GM12878 (cell line): ENCODE data around the gene CD82. TPM values are rescaled to one million over a fixed set of nuclear protein-coding genes. Genes with fewer than 3 reads are reported as not detected.

Source experiments
- ATAC-seq: fragments of 200-7000 bp; cut with Tn5 transposase; 3 replicates; pipeline ENCODE4 v1.9.1; 2020; ENCODE audit warnings: mild to moderate bottlenecking, moderate library complexity
- BruUV-seq: library from RNA; stranded (reverse); fragments of 400-500 nt; replicated peaks from 2 replicates; lab custom pipeline; 2021; lab: Mats Ljungman, UMichigan
- CTCF ChIA-PET: fragments of 300-600 bp; sonication (Branson Sonifier 250); formaldehyde crosslinking; extraction: SDS; loops from one replicate; lab custom pipeline; 2021; ENCODE audit warnings: inconsistent platforms; lab: Yijun Ruan, JAX
- POLR2A ChIA-PET: fragments of 350-600 bp; formaldehyde crosslinking; extraction: SDS; loops from one replicate; lab custom pipeline; 2021; ENCODE audit warnings: inconsistent platforms; lab: Charles Lee
- RAD21 ChIA-PET: fragments of 300-600 bp; sonication (Branson Sonifier 250); formaldehyde crosslinking; loops from one replicate; lab custom pipeline; 2023; ENCODE audit warnings: antibody characterized with exemption; ENCODE audit not compliant: unreplicated experiment; lab: Charles Lee
- SMC1A ChIA-PET: fragments of 300-600 bp; sonication (Branson Sonifier 250); formaldehyde crosslinking; loops from one replicate; lab custom pipeline; 2023; ENCODE audit not compliant: unreplicated experiment, uncharacterized antibody; lab: Charles Lee
- DNase-seq: peaks from one replicate; pipeline ENCODE4 v3.0.0-alpha.2; 2011; ENCODE audit warnings: low read depth, low spot score
- FAIRE-seq: peaks from 3 replicates; lab custom pipeline; 2011; peaks lifted over from hg19 to GRCh38; lab: Jason Lieb, UNC
- H2AFZ ChIP-seq: 2 replicates; pipeline ENCODE4 v1.6.0; 2011; ENCODE audit warnings: low read depth, low read length, control low read depth; ENCODE audit not compliant: control insufficient read depth
- H3K27ac ChIP-seq: 2 replicates; pipeline ENCODE4 v1.5.1; 2011; ENCODE audit warnings: control low read depth; ENCODE audit not compliant: control insufficient read depth, insufficient read depth
- H3K27me3 ChIP-seq, 2 experiments: replicated peaks in 1 of 2; 2 replicates each; pipeline versions ENCODE4 v1.6.0 to v1.6.1; 2011; ENCODE audit warnings: low read length in 1 of 2; ENCODE audit not compliant: control insufficient read depth in 2 of 2, insufficient read depth in 2 of 2
- H3K36me3 ChIP-seq, 2 experiments: 2 replicates each; pipeline ENCODE4 v1.5.1; 2011; ENCODE audit warnings: low read length in 1 of 2; ENCODE audit not compliant: control insufficient read depth in 2 of 2, insufficient read depth in 2 of 2
- H3K4me1 ChIP-seq: 2 replicates; pipeline ENCODE4 v1.6.1; 2011; ENCODE audit warnings: mild to moderate bottlenecking, low read length, moderate library complexity, mixed read lengths; ENCODE audit not compliant: control insufficient read depth, insufficient read depth
- H3K4me2 ChIP-seq: 2 replicates; pipeline ENCODE4 v1.6.0; 2011; ENCODE audit warnings: control low read depth; ENCODE audit not compliant: control insufficient read depth, insufficient read depth
- H3K4me3 ChIP-seq: fragments of 200-600 bp; sonication (generic); 2 replicates; pipeline ENCODE4 v1.5.1; 2016
- H3K79me2 ChIP-seq: 2 replicates; pipeline ENCODE4 v1.6.0; 2011; ENCODE audit warnings: low read length; ENCODE audit not compliant: control insufficient read depth, insufficient read depth
- H3K9ac ChIP-seq: 2 replicates; pipeline ENCODE4 v1.8.0; 2011; ENCODE audit warnings: low read length, control low read depth, mixed read lengths; ENCODE audit not compliant: control insufficient read depth, insufficient read depth
- H3K9me3 ChIP-seq: replicated peaks from 3 replicates; pipeline ENCODE4 v1.5.1; 2011; ENCODE audit warnings: mild to moderate bottlenecking, low read length; ENCODE audit not compliant: control insufficient read depth, insufficient read depth
- H4K20me1 ChIP-seq: 2 replicates; pipeline ENCODE4 v1.6.0; 2011; ENCODE audit not compliant: control insufficient read depth, insufficient read depth
- ASH2L ChIP-seq: fragments of 300-600, 200-600 bp; sonication (generic); IDR thresholded peaks from 2 replicates; pipeline ENCODE4 v1.6.1; 2017; ENCODE audit warnings: low read depth, mild to moderate bottlenecking, borderline replicate concordance
- BCL11A ChIP-seq: IDR thresholded peaks from 2 replicates; pipeline ENCODE4 v1.6.1; 2011; ENCODE audit warnings: low read depth, low read length
- CHD2 ChIP-seq: IDR thresholded peaks from 2 replicates; pipeline ENCODE4 v1.6.1; 2011; ENCODE audit warnings: low read depth, low read length, improper control_type of control experiment, borderline replicate concordance
- CREB1 ChIP-seq: IDR thresholded peaks from 2 replicates; pipeline ENCODE4 v1.6.1; 2012; ENCODE audit warnings: low read depth, mild to moderate bottlenecking, inconsistent platforms
- ESRRA ChIP-seq: IDR thresholded peaks from 2 replicates; pipeline ENCODE4 v1.6.1; 2012; ENCODE audit warnings: mild to moderate bottlenecking, low read length, improper control_type of control experiment
- HSF1 ChIP-seq: fragments of 150-350 bp; IDR thresholded peaks from 2 replicates; pipeline ENCODE4 v1.6.1; 2014; ENCODE audit warnings: mild to moderate bottlenecking, low read depth, low read length
- IKZF1 ChIP-seq: fragments of 450-650 bp; conservative IDR thresholded peaks from 2 replicates; pipeline ENCODE4 v1.6.1; 2017; ENCODE audit warnings: antibody characterized with exemption, mild to moderate bottlenecking
- IKZF2 ChIP-seq, 2 experiments: fragments of 450-650 bp; IDR thresholded peaks; 2 replicates each; pipeline ENCODE4 v1.6.1; 2017; ENCODE audit warnings: mild to moderate bottlenecking in 2 of 2, moderate library complexity in 2 of 2
- KAT2A ChIP-seq: conservative IDR thresholded peaks from 2 replicates; pipeline ENCODE4 v1.6.1; 2011; ENCODE audit warnings: low read depth, low read length; ENCODE audit not compliant: control insufficient read depth
- KDM1A ChIP-seq: fragments of 200-600 bp; sonication (generic); IDR thresholded peaks from 2 replicates; pipeline ENCODE4 v1.6.1; 2016; ENCODE audit warnings: borderline replicate concordance
- LARP7 ChIP-seq: fragments of 450-650 bp; IDR thresholded peaks from 2 replicates; pipeline ENCODE4 v1.6.1; 2017; ENCODE audit warnings: mild to moderate bottlenecking
- NFYB ChIP-seq: IDR thresholded peaks from 2 replicates; pipeline ENCODE4 v1.6.1; 2011; ENCODE audit warnings: low read depth, mild to moderate bottlenecking, low read length, improper control_type of control experiment, moderate library complexity; ENCODE audit not compliant: insufficient read depth
- NRF1 ChIP-seq: conservative IDR thresholded peaks from 2 replicates; pipeline ENCODE4 v1.6.1; 2011; ENCODE audit warnings: mild to moderate bottlenecking, low read depth, low read length, improper control_type of control experiment
- PBX3 ChIP-seq: IDR thresholded peaks from 2 replicates; pipeline ENCODE4 v1.6.1; 2011; ENCODE audit warnings: mild to moderate bottlenecking, low read depth, low read length, moderate library complexity; ENCODE audit not compliant: insufficient replicate concordance
- POLR2A ChIP-seq: IDR thresholded peaks from 2 replicates; pipeline ENCODE4 v1.6.1; 2011; ENCODE audit warnings: low read depth, mild to moderate bottlenecking, low read length
- SIN3A ChIP-seq: IDR thresholded peaks from 2 replicates; pipeline ENCODE4 v1.6.1; 2012; ENCODE audit warnings: low read depth, low read length, improper control_type of control experiment
- SREBF2 ChIP-seq: IDR thresholded peaks from 2 replicates; pipeline ENCODE4 v1.6.1; 2012; ENCODE audit warnings: mild to moderate bottlenecking, low read length
- STAT3 ChIP-seq: IDR thresholded peaks from 2 replicates; pipeline ENCODE4 v1.6.1; 2011; ENCODE audit warnings: low read depth, low read length, improper control_type of control experiment
- SUZ12 ChIP-seq: fragments of 200-600 bp; sonication (generic); IDR thresholded peaks from one replicate; pipeline ENCODE4 v1.6.1; 2018; ENCODE audit warnings: antibody characterized with exemption, mild to moderate bottlenecking; ENCODE audit not compliant: unreplicated experiment
- TBL1XR1 ChIP-seq: IDR thresholded peaks from 2 replicates; pipeline ENCODE4 v1.6.1; 2012; ENCODE audit warnings: low read depth, low read length, improper control_type of control experiment
- WGBS: methylation state at CpG from one replicate; pipeline ENCODE4 v1.1.6; 2016; ENCODE audit warnings: low lambda C conversion rate; ENCODE audit not compliant: insufficient replicate concordance, insufficient coverage; ENCODE audit errors: missing lambda C conversion rate; 5-methylcytosine and 5-hydroxymethylcytosine counted together
- in situ Hi-C: fragments of 300-500 bp; cut with MboI; formaldehyde crosslinking; loops from 9 replicates; pipeline ENCODE4 v1.14.3; 2018; ENCODE audit warnings: mixed read lengths
- intact Hi-C: fragments of 100-400 bp; cut with micrococcal nuclease; formaldehyde crosslinking; loops from one replicate; pipeline ENCODE4 v1.14.2; 2022; ENCODE audit not compliant: unreplicated experiment
- polyA plus RNA-seq, 11 experiments: library from polyadenylated mRNA; depleted of rRNA in 4 of 11; unstranded in 6 of 11; stranded (reverse) in 5 of 11; fragments of >200 nt; fragmentation: Nextera tagmentation in 4 of 11; fragmentation: Illumina TruSeq in 1 of 11; extraction: Ambion mirVana in 4 of 11; extraction: Trizol in 1 of 11; gene quantifications; 1 replicate in 1 of 11; 2 replicates in 10 of 11; pipeline versions ENCODE4 v1.2.1 to v1.2.3, GENCODE V29; 2011 to 2016; ENCODE audit warnings: inconsistent platforms in 2 of 11, missing spikeins in 2 of 11, low read depth in 1 of 11
- total RNA-seq, 4 experiments: library from RNA; depleted of rRNA in 3 of 4; stranded (reverse); fragments of >200 nt in 3 of 4; fragmentation: Illumina TruSeq in 1 of 4; extraction: Trizol in 1 of 4; gene quantifications; 2 replicates each; pipeline versions ENCODE4 v1.2.1 to v1.2.3, GENCODE V29; 2013 to 2021

Gene CD82
- total and polyA plus RNA-seq, 10 of the 15 experiments (the other 5 are each of a cell fraction or from before 2014, with no cell fraction given): 5.2 to 180 (median 84.7) TPM

GRCh38 chr11:44535191-44535980 lies 30.1 kb upstream of the CD82 start:
- DNase-seq (no peak), FAIRE-seq (no peak), ATAC-seq (no peak)
- Histone ChIP-seq H3K9ac (no peak overlapping the region), H3K27me3 (peaks cover 0 to 1% of the 10 kb centered on the region in 2 experiments; a peak in 3 of 4 replicates), H2AFZ (no peak overlapping the region), H3K4me2 (no peak overlapping the region), H3K9me3 (no peaks in the 10 kb centered on the region), H3K4me3 (no peak overlapping the region), H4K20me1 (no peaks in the 10 kb centered on the region; the same call in 1 of the 2 replicates), H3K36me3 (no peaks in the 10 kb centered on the region), H3K27ac (no peak overlapping the region), H3K4me1 (peaks cover 4% of the 10 kb centered on the region; the same call in 1 of the 2 replicates), H3K79me2 (no peaks in the 10 kb centered on the region)
- POLR2A ChIA-PET: no interaction called here
- BruUV-seq: no TSS peak
- RAD21 ChIA-PET: interaction anchor here (1.2 to 1.9 kb wide), 3 partner anchors 247 to 441 kb away, joined by 4 to 5 read pairs (median 4); no protein-coding TSS in a partner anchor
- WGBS: 36% methylated on average over 16 of the region's 16 CpGs
- SMC1A ChIA-PET: interaction anchor here (1.1 to 1.2 kb wide), 2 partner anchors 10 to 22 kb away, joined by 3 read pairs; no protein-coding TSS in a partner anchor
- in situ Hi-C loops (loop anchor here (5.0 kb wide), 2 partner anchors 248 to 443 kb away; no protein-coding TSS in a partner anchor), intact Hi-C loops (no loop called here)
- CTCF ChIA-PET: interaction anchor here (0.5 to 2.4 kb wide), 8 partner anchors 11 to 442 kb away, joined by 3 to 13 read pairs (median 4); partner anchors contain the start of gene EXT2
- TF ChIP-seq POLR2A: no peak
- no peak for TF ChIP-seq KAT2A
- TF ChIP-seq SUZ12: no peak
- TF ChIP-seq IKZF1: no peak
- TF ChIP-seq CHD2: no peak
- TF ChIP-seq CREB1: no peak
- TF ChIP-seq LARP7: no peak
- TF ChIP-seq TBL1XR1: no peak
- no peak for TF ChIP-seq ESRRA
- TF ChIP-seq NRF1: no peak
- TF ChIP-seq STAT3: no peak
- no peak for TF ChIP-seq PBX3
- TF ChIP-seq BCL11A: no peak
- TF ChIP-seq SREBF2: no peak
- TF ChIP-seq HSF1: no peak
- TF ChIP-seq IKZF2 (IDR thresholded peaks at IDR 0.05): no peak
- TF ChIP-seq NFYB: no peak
- TF ChIP-seq ASH2L: no peak
- TF ChIP-seq SIN3A: no peak
- no peak for TF ChIP-seq KDM1A
